Measurements from ENCODE around the gene PPL.

PPL gene

GRCh38 chr16:4980691-4981090 is 43.7 kb upstream of the PPL start:
- Histone ChIP-seq H3K4me1 (no peaks in the 10 kb centered on the region), H3K4me2 (ENCODE audit: low read length) (no peak overlapping the region), H3K27me3 (ENCODE audit: control insufficient read depth, insufficient read depth, low read length) (no peaks in the 10 kb centered on the region), H3K4me3 (ENCODE audit: low read depth, low read length) (no peak overlapping the region), H2AFZ (no peak overlapping the region), H3K9ac (no peak overlapping the region), H3K36me3 (ENCODE audit: control insufficient read depth, insufficient read depth, low read length) (no peaks in the 10 kb centered on the region), H3K79me2 (no peaks in the 10 kb centered on the region), H3K9me3 (ENCODE audit: control insufficient read depth, low read length) (no peaks in the 10 kb centered on the region), H3K27ac (no peak overlapping the region)
- no peak for TF ChIP-seq CTCF (IDR thresholded peaks at IDR 0.05)

- H2AFZ ChIP-seq: no peak overlapping the region
- no peaks in the 10 kb centered on the region for H3K36me3 ChIP-seq (ENCODE audit: control insufficient read depth, insufficient read depth, low read length)
- no peaks in the 10 kb centered on the region for H3K9me3 ChIP-seq (ENCODE audit: control insufficient read depth, low read length)
- H3K4me1 ChIP-seq: no peaks in the 10 kb centered on the region
- H3K4me2 ChIP-seq (ENCODE audit: low read length): no peak overlapping the region
- no peak overlapping the region for H3K27ac ChIP-seq
- TF ChIP-seq CTCF (IDR thresholded peaks at IDR 0.05): no peak
- H3K27me3 ChIP-seq (ENCODE audit: control insufficient read depth, insufficient read depth, low read length): no peaks in the 10 kb centered on the region
- no peak overlapping the region for H3K9ac ChIP-seq
- H3K4me3 ChIP-seq (ENCODE audit: low read depth, low read length): no peak overlapping the region
- no peaks in the 10 kb centered on the region for H3K79me2 ChIP-seq
Measured at GRCh38 chr16:4979736-4980660, 43.0 kb upstream of the PPL start.

DNA sequence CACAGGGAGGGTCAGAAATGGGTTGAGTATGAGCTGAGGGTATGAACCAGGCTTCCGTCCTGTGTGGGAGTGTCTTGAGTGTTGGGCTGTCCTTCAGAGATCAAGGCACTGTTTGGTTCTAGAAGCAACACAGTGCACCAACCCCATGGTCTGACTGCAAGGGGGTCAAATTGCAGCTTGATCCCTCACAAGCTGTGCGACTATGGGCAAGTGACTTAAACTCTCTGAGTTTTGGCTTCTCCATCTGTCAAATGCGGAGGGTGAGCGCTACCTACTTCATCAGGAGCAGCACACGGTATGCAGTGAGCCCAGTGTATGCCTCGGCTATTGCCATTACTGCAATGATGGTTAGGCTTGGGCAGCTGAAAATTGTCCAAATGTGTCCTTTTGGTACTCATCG is 42.2 kb upstream of the PPL start:
- H3K4me1 ChIP-seq: no peaks in the 10 kb centered on the region
- H3K9ac ChIP-seq: no peak overlapping the region
- no peaks in the 10 kb centered on the region for H3K27me3 ChIP-seq (ENCODE audit: control insufficient read depth, insufficient read depth, low read length)
- H3K79me2 ChIP-seq: no peaks in the 10 kb centered on the region
- H3K4me3 ChIP-seq (ENCODE audit: low read depth, low read length): no peak overlapping the region
- TF ChIP-seq CTCF (IDR thresholded peaks at IDR 0.05): no peak
- no peak overlapping the region for H3K4me2 ChIP-seq (ENCODE audit: low read length)
- H3K36me3 ChIP-seq (ENCODE audit: control insufficient read depth, insufficient read depth, low read length): no peaks in the 10 kb centered on the region
- no peak overlapping the region for H3K27ac ChIP-seq
- H3K9me3 ChIP-seq (ENCODE audit: control insufficient read depth, low read length): no peaks in the 10 kb centered on the region
- H2AFZ ChIP-seq: no peak overlapping the region

GRCh38 chr16:4976611-4977145 is 39.7 kb upstream of the PPL start:
- Histone ChIP-seq H3K9me3 (ENCODE audit: control insufficient read depth, low read length) (no peaks in the 10 kb centered on the region), H3K4me3 (ENCODE audit: low read depth, low read length) (no peak overlapping the region), H3K4me1 (no peaks in the 10 kb centered on the region), H2AFZ (no peak overlapping the region), H3K9ac (no peak overlapping the region), H3K79me2 (no peaks in the 10 kb centered on the region), H3K36me3 (ENCODE audit: control insufficient read depth, insufficient read depth, low read length) (no peaks in the 10 kb centered on the region), H3K27me3 (ENCODE audit: control insufficient read depth, insufficient read depth, low read length) (no peaks in the 10 kb centered on the region), H3K4me2 (ENCODE audit: low read length) (no peak overlapping the region), H3K27ac (no peak overlapping the region)
- TF ChIP-seq CTCF (IDR thresholded peaks at IDR 0.05): no peak
